HepG2 (cell line): ENCODE measurements around the gene NFATC1.

ENCODE experiments used
- CBX5 ChIP-seq: sonication (generic); formaldehyde crosslinking; IDR thresholded peaks from 2 replicates; pipeline ENCODE4 v1.4.0; 2020; ENCODE audit warnings: missing genetic modification reagents, borderline replicate concordance
- CCAR2 ChIP-seq: fragments of 200-400 bp; formaldehyde crosslinking; optimal IDR thresholded peaks from 2 replicates; pipeline ENCODE3; 2018; ENCODE audit warnings: low read depth, mild to moderate bottlenecking, low read length, moderate library complexity
- CTCF ChIP-seq: sonication (generic); formaldehyde crosslinking; IDR thresholded peaks from 2 replicates; pipeline ENCODE4 v1.5.0; 2020; ENCODE audit warnings: mild to moderate bottlenecking, missing genetic modification reagents, moderate library complexity
- FOXK2 ChIP-seq: fragments of 450-650 bp; IDR thresholded peaks from 2 replicates; pipeline ENCODE4 v1.6.1; 2016
- MAFK ChIP-seq, 2 experiments: IDR thresholded peaks in 1 of 2; conservative IDR thresholded peaks in 1 of 2; 2 replicates each; pipeline ENCODE4 v1.6.1; 2011; ENCODE audit warnings: improper control_type of control experiment in 2 of 2, low read length in 2 of 2
- MAZ ChIP-seq, 2 experiments: sonication (generic) in 1 of 2; formaldehyde crosslinking in 1 of 2; IDR thresholded peaks; 2 replicates each; pipeline versions ENCODE4 v1.5.0 to v1.6.1; 2012 to 2020; ENCODE audit warnings: low read depth in 2 of 2, mild to moderate bottlenecking in 2 of 2, borderline replicate concordance in 1 of 2, improper control_type of control experiment in 1 of 2, low read length in 1 of 2, missing genetic modification reagents in 1 of 2, moderate library complexity in 1 of 2
- NR2F1 ChIP-seq, 2 experiments: fragments of 450-650 bp in 1 of 2; formaldehyde crosslinking in 1 of 2; IDR thresholded peaks; 2 replicates each; pipeline versions ENCODE4 v1.5.0 to v1.6.1; 2016 to 2020; ENCODE audit warnings: mild to moderate bottlenecking in 1 of 2, missing compliant biosample characterization in 1 of 2, missing genetic modification reagents in 1 of 2, moderate library complexity in 1 of 2
- TCF7L2 ChIP-seq: IDR thresholded peaks from 2 replicates; pipeline ENCODE4 v1.6.1; 2011; ENCODE audit warnings: mild to moderate bottlenecking, low read depth, low read length, moderate library complexity
- ZBTB40 ChIP-seq, 2 experiments: fragments of 450-650 bp in 1 of 2; sonication (generic) in 1 of 2; formaldehyde crosslinking in 1 of 2; IDR thresholded peaks; 2 replicates each; pipeline versions ENCODE4 v1.6.1 to v1.8.0; 2016 to 2022; ENCODE audit warnings: antibody characterized with exemption in 1 of 2, mild to moderate bottlenecking in 1 of 2, missing genetic modification reagents in 1 of 2

GRCh38 chr18:79384834-79385233, 10.9 kb upstream of the NFATC1 start:
- TF ChIP-seq NR2F1 (CRISPR knock-in tag; IDR thresholded peaks at IDR 0.05) (no peak), CTCF (no peak), MAZ (IDR thresholded peaks at IDR 0.05; ENCODE audit: borderline replicate concordance, low read depth, low read length) (no peak), MAZ (CRISPR knock-in tag; IDR thresholded peaks at IDR 0.05; ENCODE audit: low read depth) (no peak), FOXK2 (no peak), CBX5 (no peak), CCAR2 (no peak), TCF7L2 (no peak), ZBTB40 (IDR thresholded peaks at IDR 0.05) (no peak), ZBTB40 (CRISPR knock-in tag; IDR thresholded peaks at IDR 0.05) (no peak), MAFK (conservative IDR thresholded peaks at IDR 0.05 in 1 of 2, IDR thresholded peaks at IDR 0.05 in 1 of 2; ENCODE audit: low read length in 2 of 2) (no peak)
